PFSK-1 (cell line): Measurements from ENCODE around the gene MAPKBP1.

Source experiments
- FOXP2 ChIP-seq: optimal IDR thresholded peaks from 2 replicates; pipeline ENCODE3; 2011; ENCODE audit warnings: borderline replicate concordance, control low read depth, inconsistent platforms; ENCODE audit not compliant: insufficient read depth; ENCODE audit errors: extremely low read length, extremely low read depth
- POLR2AphosphoS5 ChIP-seq: IDR thresholded peaks from 2 replicates; pipeline ENCODE4 v1.6.1; 2012; ENCODE audit warnings: low read depth, mild to moderate bottlenecking, control low read depth, low read length, moderate library complexity
- REST ChIP-seq, 2 experiments: IDR thresholded peaks; 2 replicates each; pipeline versions ENCODE4 v1.6.1 to v1.8.0; 2011 to 2012; ENCODE audit warnings: low read depth in 2 of 2, low read length in 2 of 2, control low read depth in 1 of 2, inconsistent platforms in 1 of 2, mild to moderate bottlenecking in 1 of 2, moderate library complexity in 1 of 2; ENCODE audit not compliant: insufficient read depth in 1 of 2
- SIN3A ChIP-seq: IDR thresholded peaks from 2 replicates; pipeline ENCODE4 v1.6.1; 2012; ENCODE audit warnings: mild to moderate bottlenecking, low read length, moderate library complexity, borderline replicate concordance; ENCODE audit not compliant: insufficient read depth
- TAF1 ChIP-seq: IDR thresholded peaks from 2 replicates; pipeline ENCODE4 v1.6.1; 2012; ENCODE audit warnings: low read length, control low read depth, borderline replicate concordance; ENCODE audit not compliant: insufficient read depth

- TF ChIP-seq POLR2AphosphoS5, result no peak
- no peak for TF ChIP-seq REST (IDR thresholded peaks at IDR 0.05; ENCODE audit: insufficient read depth in 1 of 2, low read depth in 2 of 2, low read length in 2 of 2)
- TF ChIP-seq TAF1, result no peak
- no peak for TF ChIP-seq FOXP2
- TF ChIP-seq SIN3A, result no peak
Measured at GRCh38 chr15:41849861-41850260, 75.6 kb downstream of the MAPKBP1 start.
